CD4-positive, CD25-positive, alpha-beta regulatory T cell (primary cell): ENCODE data around the gene CALM1. TPM values are rescaled to one million over a fixed set of nuclear protein-coding genes. Genes with fewer than 3 reads are reported as not detected.
"Not testable (repeated sequence)": the region's sequence is repeated elsewhere in the genome, so short reads cannot be mapped to it uniquely, and the experiment has no call there.

Experiments
- ATAC-seq, 2 donors: fragments of 150-1000 bp; cut with Tn5 transposase; one replicate each; pipeline ENCODE4 v1.10.0; 2021; ENCODE audit warnings: low read depth in 2 of 2, moderate number of reproducible peaks in 2 of 2, moderate library complexity in 1 of 2
- DNase-seq, 3 donors: peaks; one replicate each; pipeline versions ENCODE4 v3.0.0 to v3.0.0-alpha.2; 2012 to 2022; ENCODE audit warnings: mixed read lengths in 1 of 3
- H3K27ac ChIP-seq: one replicate; pipeline ENCODE4 v1.7.0; 2013; ENCODE audit warnings: mild to moderate bottlenecking, low read length; ENCODE audit not compliant: insufficient read depth, poor library complexity, severe bottlenecking
- H3K27me3 ChIP-seq: one replicate; pipeline ENCODE4 v1.7.0; 2013; ENCODE audit warnings: low read length; ENCODE audit not compliant: control insufficient read depth, insufficient read depth
- H3K36me3 ChIP-seq: one replicate; pipeline ENCODE4 v1.7.0; 2013; ENCODE audit warnings: mild to moderate bottlenecking, low read length, moderate library complexity; ENCODE audit not compliant: control insufficient read depth, insufficient read depth
- H3K4me1 ChIP-seq: 2 replicates; pipeline ENCODE4 v1.7.0; 2013; ENCODE audit warnings: mild to moderate bottlenecking, low read length; ENCODE audit not compliant: insufficient read depth, control insufficient read depth, poor library complexity, severe bottlenecking
- H3K4me3 ChIP-seq: one replicate; pipeline ENCODE4 v1.7.0; 2013; ENCODE audit warnings: low read depth, mild to moderate bottlenecking, low read length, moderate library complexity
- H3K9me3 ChIP-seq, 2 experiments: 1 replicate in 1 of 2; 2 replicates in 1 of 2; pipeline ENCODE4 v1.7.0; 2013; ENCODE audit warnings: low read length in 2 of 2, mild to moderate bottlenecking in 1 of 2, moderate library complexity in 1 of 2; ENCODE audit not compliant: control insufficient read depth in 2 of 2
- H3K27ac Mint-ChIP-seq, 3 donors: one replicate each; pipeline ENCODE4 v1.8.0; 2020 to 2022; ENCODE audit warnings: mild to moderate bottlenecking in 3 of 3, mixed read lengths in 3 of 3, moderate library complexity in 2 of 3
- H3K27me3 Mint-ChIP-seq: one replicate; pipeline ENCODE4 v1.8.0; 2022; ENCODE audit warnings: mild to moderate bottlenecking, mixed read lengths
- H3K36me3 Mint-ChIP-seq: one replicate; pipeline ENCODE4 v1.8.0; 2020; ENCODE audit warnings: mixed read lengths
- H3K4me1 Mint-ChIP-seq, 4 donors: one replicate each; pipeline ENCODE4 v1.8.0; 2020 to 2022; ENCODE audit warnings: mixed read lengths in 4 of 4, mild to moderate bottlenecking in 1 of 4
- H3K4me3 Mint-ChIP-seq, 4 donors: one replicate each; pipeline ENCODE4 v1.8.0; 2020 to 2022; ENCODE audit warnings: mild to moderate bottlenecking in 4 of 4, mixed read lengths in 4 of 4, moderate library complexity in 3 of 4
- H3K9me3 Mint-ChIP-seq, 7 donors: one replicate each; pipeline ENCODE4 v1.8.0; 2020 to 2022; ENCODE audit warnings: mixed read lengths in 7 of 7, mild to moderate bottlenecking in 3 of 7, moderate library complexity in 2 of 7
- polyA plus RNA-seq, 4 donors: library from polyadenylated mRNA; unstranded; fragments of 300-500 nt; fragmentation: Illumina TruSeq; gene quantifications; one replicate each; pipeline ENCODE4 v1.2.3, GENCODE V29; 2021
- total RNA-seq: library from RNA; stranded (reverse); gene quantifications from one replicate; pipeline ENCODE4 v1.2.3, GENCODE V29; 2022

Gene CALM1
- total and polyA plus RNA-seq, 5 donors from 2014 or later: 928 to 3,181 (median 2,479) TPM

DNA sequence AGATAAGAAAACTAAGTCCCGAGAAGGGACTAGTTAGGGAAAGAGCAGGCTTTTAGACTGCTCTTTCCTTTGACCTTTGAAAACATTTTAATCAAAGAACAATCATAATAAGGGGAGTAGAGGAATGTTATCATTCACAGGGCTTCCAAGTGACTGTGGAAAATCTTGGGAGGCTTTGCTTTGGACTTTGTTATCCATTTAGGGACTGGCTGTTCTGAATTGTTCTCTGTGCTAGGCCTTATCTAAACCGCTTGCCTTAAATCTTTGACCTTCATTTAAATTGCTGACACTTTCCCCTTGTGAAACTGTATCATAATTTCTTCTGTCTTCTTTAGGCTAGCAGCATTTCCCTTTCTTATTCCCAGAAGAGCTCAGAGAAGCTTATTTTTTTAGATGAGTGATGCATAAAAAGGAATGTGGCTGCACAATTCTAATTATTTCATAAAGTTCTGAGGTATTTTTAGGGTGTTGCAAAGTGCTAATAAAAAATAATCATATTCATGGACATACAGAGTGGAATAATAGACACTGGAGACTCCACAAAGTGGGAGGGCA is 9.5 kb upstream of the CALM1 start:
- H3K9me3 Mint-ChIP-seq: no peaks in the 10 kb centered on the region
- H3K27me3 ChIP-seq: no peaks in the 10 kb centered on the region
- H3K4me1 Mint-ChIP-seq: peaks cover 8 to 17% (median 11%) of the 10 kb centered on the region in 4 donors
- no peaks in the 10 kb centered on the region for H3K9me3 ChIP-seq
- H3K36me3 Mint-ChIP-seq: no peaks in the 10 kb centered on the region
- H3K27ac Mint-ChIP-seq: no peak overlapping the region
- H3K4me1 ChIP-seq: peaks cover 25% of the 10 kb centered on the region
- DNase-seq: no peak
- peaks cover 3% of the 10 kb centered on the region for H3K27me3 Mint-ChIP-seq
- H3K27ac ChIP-seq: no peak overlapping the region
- no peak overlapping the region for H3K4me3 ChIP-seq
- no peaks in the 10 kb centered on the region for H3K36me3 ChIP-seq
- ATAC-seq: no peak
- H3K4me3 Mint-ChIP-seq: peak overlapping the region in 1 of 4 donors; percentile 45

DNA sequence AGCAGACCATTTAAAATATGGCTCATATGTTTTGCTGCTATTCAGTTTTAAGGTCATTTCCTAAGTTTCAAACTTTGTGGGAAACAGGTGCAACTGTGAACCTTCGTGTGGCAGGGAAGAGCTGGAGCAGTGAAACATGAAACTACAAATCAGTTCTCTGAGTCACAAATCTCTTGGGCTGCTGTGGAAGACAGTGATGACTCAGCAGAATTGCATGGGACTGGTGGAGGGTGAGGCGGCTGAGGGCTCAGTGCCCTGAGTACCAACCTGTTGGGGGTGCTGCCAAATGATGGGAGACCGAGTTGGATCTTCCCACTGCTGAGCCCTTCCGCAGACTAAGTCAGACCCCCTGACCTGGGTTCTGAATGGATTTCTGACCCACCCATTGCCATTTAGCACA is 8.4 kb upstream of the CALM1 start:
- H3K36me3 ChIP-seq: no peaks in the 10 kb centered on the region
- no peak overlapping the region for H3K27ac ChIP-seq
- Mint-ChIP-seq H3K27me3 (peaks cover 4% of the 10 kb centered on the region), H3K9me3 (no peaks in the 10 kb centered on the region), H3K36me3 (no peaks in the 10 kb centered on the region), H3K27ac (peak overlapping the region in 1 of 3 donors; percentile 71), H3K4me1 (peaks cover 8 to 17% (median 11%) of the 10 kb centered on the region in 4 donors), H3K4me3 (no peak overlapping the region)
- no peak overlapping the region for H3K4me3 ChIP-seq
- H3K9me3 ChIP-seq: no peaks in the 10 kb centered on the region
- ATAC-seq (no peak), DNase-seq (no peak)
- no peaks in the 10 kb centered on the region for H3K27me3 ChIP-seq
- H3K4me1 ChIP-seq: peaks cover 22% of the 10 kb centered on the region

DNA sequence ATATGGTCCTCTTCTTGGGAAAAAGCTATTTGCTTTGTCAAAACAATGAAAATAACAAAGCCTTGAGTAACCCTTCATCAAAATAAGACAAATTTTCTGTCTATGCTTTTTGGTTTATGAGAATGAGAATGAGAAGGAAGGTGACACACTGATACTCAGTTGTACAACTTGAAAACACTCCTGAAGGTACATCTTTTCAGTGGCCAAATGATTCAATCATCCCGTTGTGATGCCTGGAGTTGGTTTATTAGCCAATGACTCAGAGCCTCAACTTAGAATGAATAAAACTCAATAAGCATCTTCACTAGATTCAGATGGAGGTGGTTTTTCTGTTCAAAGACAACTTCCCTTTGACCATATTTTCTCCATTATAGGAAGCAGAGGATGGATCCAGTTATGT is 7.8 kb upstream of the CALM1 start:
- no peak overlapping the region for H3K4me3 Mint-ChIP-seq
- no peak for ATAC-seq
- no peaks in the 10 kb centered on the region for H3K36me3 ChIP-seq
- no peak overlapping the region for H3K4me3 ChIP-seq
- no peak overlapping the region for H3K27ac ChIP-seq
- no peak for DNase-seq
- H3K4me1 Mint-ChIP-seq: peaks cover 8 to 16% (median 10%) of the 10 kb centered on the region in 4 donors
- no peaks in the 10 kb centered on the region for H3K36me3 Mint-ChIP-seq
- no peaks in the 10 kb centered on the region for H3K9me3 Mint-ChIP-seq
- no peak overlapping the region for H3K27ac Mint-ChIP-seq
- H3K9me3 ChIP-seq: no peaks in the 10 kb centered on the region
- no peaks in the 10 kb centered on the region for H3K27me3 ChIP-seq
- H3K4me1 ChIP-seq: peaks cover 17% of the 10 kb centered on the region
- peaks cover 4% of the 10 kb centered on the region for H3K27me3 Mint-ChIP-seq

DNA sequence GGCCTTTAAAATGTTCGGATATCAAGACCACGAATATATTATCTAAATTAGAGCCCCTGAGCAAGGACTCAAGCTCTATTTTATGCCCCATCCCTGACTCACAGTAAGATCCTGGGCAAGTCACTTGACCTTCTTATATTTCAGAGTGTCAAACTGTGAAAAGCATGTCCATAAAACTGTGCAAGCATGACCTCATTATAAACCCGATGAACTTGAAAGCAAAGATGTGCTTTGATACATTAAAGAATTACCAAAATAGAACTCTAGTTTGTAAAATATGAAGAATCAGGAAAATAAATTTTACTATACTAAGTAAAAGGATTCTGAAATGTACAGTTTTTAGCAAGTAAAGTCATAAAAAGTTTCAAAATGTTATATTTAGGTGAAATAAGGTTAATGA is 2.9 kb upstream of the CALM1 start:
- H3K36me3 Mint-ChIP-seq: peaks cover 7% of the 10 kb centered on the region
- Histone ChIP-seq H3K9me3 (no peaks in the 10 kb centered on the region), H3K27ac (no peak overlapping the region), H3K27me3 (no peaks in the 10 kb centered on the region), H3K4me3 (no peak overlapping the region), H3K36me3 (no peaks in the 10 kb centered on the region), H3K4me1 (peaks cover 10% of the 10 kb centered on the region)
- no peak overlapping the region for H3K27ac Mint-ChIP-seq
- H3K4me3 Mint-ChIP-seq: peak overlapping the region in 2 of 4 donors; percentile 10 to 61
- peaks cover 0 to 4% (median 0%) of the 10 kb centered on the region in 7 donors for H3K9me3 Mint-ChIP-seq
- peaks cover 13% of the 10 kb centered on the region for H3K27me3 Mint-ChIP-seq
- ATAC-seq: no peak
- no peak for DNase-seq
- peaks cover 4 to 11% (median 7%) of the 10 kb centered on the region in 4 donors for H3K4me1 Mint-ChIP-seq

DNA sequence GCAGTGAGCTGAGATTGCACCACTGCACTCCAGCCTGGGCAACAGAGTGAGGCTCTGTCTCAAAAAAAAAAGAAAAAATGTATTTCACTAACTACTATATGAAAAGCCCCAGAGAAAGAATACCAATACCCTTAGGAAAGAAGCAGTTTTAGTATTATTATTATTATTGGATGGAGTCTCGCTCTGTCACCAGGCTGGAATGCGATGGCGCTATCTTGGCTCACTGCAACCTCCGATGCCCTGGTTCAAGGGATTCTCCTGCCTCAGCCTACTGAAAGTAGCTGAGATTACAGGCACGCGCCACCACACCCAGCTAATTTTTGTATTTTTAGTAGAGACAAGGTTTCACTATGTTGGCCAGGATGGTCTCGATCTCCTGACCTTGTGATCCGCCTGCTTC is 2.0 kb upstream of the CALM1 start:
- not testable (repeated sequence) for H3K36me3 ChIP-seq, DNase-seq, H3K27ac ChIP-seq, H3K4me3 ChIP-seq, H3K27me3 ChIP-seq, H3K9me3 ChIP-seq, ATAC-seq, H3K36me3 Mint-ChIP-seq, H3K9me3 Mint-ChIP-seq
- H3K4me1 ChIP-seq: peaks cover 18% of the 10 kb centered on the region
- peak overlapping the region in 2 of 4 donors; percentile 21 to 61 for H3K4me3 Mint-ChIP-seq
- peak overlapping the region in 1 of 3 donors; percentile 20 for H3K27ac Mint-ChIP-seq
- H3K4me1 Mint-ChIP-seq: peaks cover 9 to 17% (median 12%) of the 10 kb centered on the region in 4 donors
- peaks cover 13% of the 10 kb centered on the region for H3K27me3 Mint-ChIP-seq

DNA sequence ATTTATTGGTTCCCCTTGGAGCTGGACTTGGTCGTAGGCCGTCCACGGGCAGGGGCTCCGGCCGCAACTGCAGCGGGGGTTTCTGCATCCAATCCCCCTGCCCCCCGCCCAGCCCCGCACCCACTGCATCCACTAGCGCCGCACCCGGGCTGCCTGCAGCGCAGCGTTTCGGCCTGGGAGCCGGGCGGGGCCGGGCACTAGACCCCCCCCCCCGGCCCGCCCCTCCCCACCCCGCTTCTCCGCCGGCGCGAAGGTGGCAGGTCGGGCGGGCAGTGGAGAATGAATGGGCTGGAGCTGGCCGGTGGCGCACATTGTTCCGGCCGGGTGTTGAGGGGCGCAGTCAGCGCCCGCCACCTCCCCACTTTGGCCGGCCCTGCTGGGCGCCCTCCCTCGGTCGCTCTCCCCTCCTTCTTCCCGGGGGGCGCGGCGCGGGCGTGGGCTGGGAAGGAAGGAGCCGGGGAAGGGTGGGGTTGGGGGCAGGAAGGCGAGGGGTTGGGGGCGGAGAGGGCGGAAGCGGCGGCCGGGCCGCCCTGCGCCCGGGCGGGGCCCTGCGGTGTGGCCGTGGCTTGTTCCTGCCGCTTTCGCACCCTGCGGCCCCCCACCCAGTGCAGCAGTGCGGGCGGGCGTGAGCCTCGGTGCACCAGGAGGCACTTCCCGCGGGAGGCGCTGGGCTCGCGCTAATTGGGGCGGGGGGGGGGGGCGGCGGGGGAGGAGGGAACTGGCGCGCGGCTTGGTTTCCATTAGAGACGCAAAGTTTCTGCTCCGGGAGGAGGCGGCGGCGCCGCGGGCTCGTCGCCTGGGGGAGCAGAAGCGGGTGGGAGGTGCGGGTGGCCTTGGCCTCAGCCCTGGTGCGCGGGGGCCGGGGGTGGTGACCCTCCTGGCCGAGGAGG is 841 bp downstream of the CALM1 start:
- Histone ChIP-seq H3K9me3 (no peaks in the 10 kb centered on the region), H3K36me3 (peaks cover 30% of the 10 kb centered on the region), H3K4me3 (peak overlapping the region; percentile 95), H3K4me1 (peaks cover 45% of the 10 kb centered on the region), H3K27ac (peak overlapping the region; percentile 96), H3K27me3 (no peaks in the 10 kb centered on the region)
- peaks cover 0 to 4% (median 0%) of the 10 kb centered on the region in 7 donors for H3K9me3 Mint-ChIP-seq
- DNase-seq: peak; percentile 58 to 89 (median 74)
- H3K4me1 Mint-ChIP-seq: peaks cover 20 to 45% (median 38%) of the 10 kb centered on the region in 4 donors
- ATAC-seq: peak; percentile 30 to 32
- peak overlapping the region; percentile 94 to 100 (median 98) for H3K4me3 Mint-ChIP-seq
- peak overlapping the region; percentile 86 to 99 (median 92) for H3K27ac Mint-ChIP-seq
- peaks cover 34% of the 10 kb centered on the region for H3K36me3 Mint-ChIP-seq
- H3K27me3 Mint-ChIP-seq: peaks cover 9% of the 10 kb centered on the region

DNA sequence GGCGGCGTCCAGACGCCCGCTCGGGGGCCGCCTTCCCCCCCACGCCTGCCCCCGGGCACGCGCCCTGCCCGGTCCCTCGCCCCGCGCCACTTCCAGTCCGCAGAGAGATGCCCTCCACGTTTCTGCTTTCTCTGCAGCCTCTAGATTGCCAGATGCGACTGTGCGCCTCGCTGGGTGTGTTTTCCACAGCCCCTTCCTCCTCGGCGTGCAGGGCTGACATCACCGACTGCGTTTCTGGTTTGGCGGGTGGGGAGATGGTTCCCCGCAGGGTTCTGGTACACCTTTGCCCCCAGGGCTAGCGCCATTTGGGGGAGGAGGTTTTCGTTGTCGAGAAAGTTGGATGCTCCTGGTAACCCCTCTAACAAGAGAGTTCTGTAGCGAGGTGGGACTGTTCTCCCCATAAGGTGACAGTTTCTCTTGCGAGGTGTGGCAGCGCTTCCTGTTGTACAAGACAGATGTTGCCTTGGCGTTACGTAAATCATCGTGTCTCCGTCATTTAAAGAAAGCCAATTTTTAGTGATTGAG is 1.5 kb downstream of the CALM1 start:
- Mint-ChIP-seq H3K27me3 (peaks cover 9% of the 10 kb centered on the region), H3K9me3 (peaks cover 0 to 4% (median 0%) of the 10 kb centered on the region in 7 donors), H3K27ac (peak overlapping the region; percentile 97 to 99 (median 99)), H3K36me3 (peaks cover 40% of the 10 kb centered on the region), H3K4me3 (peak overlapping the region; percentile 94 to 100 (median 99)), H3K4me1 (peaks cover 20 to 52% (median 45%) of the 10 kb centered on the region in 4 donors)
- Histone ChIP-seq H3K4me1 (peaks cover 48% of the 10 kb centered on the region), H3K9me3 (no peaks in the 10 kb centered on the region), H3K36me3 (peaks cover 37% of the 10 kb centered on the region), H3K4me3 (peak overlapping the region; percentile 89), H3K27ac (peak overlapping the region; percentile 96), H3K27me3 (no peaks in the 10 kb centered on the region)
- DNase-seq: peak; percentile 55 to 82 (median 80)
- ATAC-seq: peak; percentile 9 to 13
